DND-41 (cell line): Measurements from ENCODE around the gene POLN.

Experiments used
- ATAC-seq: fragments of 200-7000 bp; cut with Tn5 transposase; 3 replicates; pipeline ENCODE4 v1.9.1; 2021; ENCODE audit warnings: low read depth; ENCODE audit not compliant: insufficient read depth
- DNase-seq: peaks from one replicate; pipeline ENCODE4 v3.0.0-alpha.2; 2020
- H2AFZ ChIP-seq: 2 replicates; pipeline ENCODE4 v1.6.0; 2012; ENCODE audit warnings: low read depth, low read length
- H3K27ac ChIP-seq: 2 replicates; pipeline ENCODE4 v1.5.1; 2012; ENCODE audit warnings: low read length, inconsistent platforms
- H3K27me3 ChIP-seq: fragments of 200-600 bp; sonication (generic); 2 replicates; pipeline ENCODE4 v1.6.0; 2012; ENCODE audit warnings: low read length, mild to moderate bottlenecking, inconsistent platforms; ENCODE audit not compliant: insufficient read depth, poor library complexity
- H3K36me3 ChIP-seq: 2 replicates; pipeline ENCODE4 v1.5.1; 2012; ENCODE audit warnings: low read length, inconsistent platforms; ENCODE audit not compliant: insufficient read depth
- H3K4me1 ChIP-seq: 2 replicates; pipeline ENCODE4 v1.5.1; 2012; ENCODE audit warnings: mild to moderate bottlenecking, low read length; ENCODE audit not compliant: insufficient read depth
- H3K4me2 ChIP-seq: 2 replicates; pipeline ENCODE4 v1.6.0; 2012; ENCODE audit warnings: mild to moderate bottlenecking, moderate library complexity, low read length, inconsistent platforms; ENCODE audit not compliant: insufficient read depth
- H3K4me3 ChIP-seq, 2 experiments: fragments of 200-600 bp in 1 of 2; shearing (Covaris generic) in 1 of 2; 2 replicates each; pipeline ENCODE4 v1.5.1; 2012 to 2016; ENCODE audit warnings: inconsistent platforms in 2 of 2, low read length in 2 of 2, mild to moderate bottlenecking in 2 of 2, low read depth in 1 of 2, moderate library complexity in 1 of 2
- H3K79me2 ChIP-seq: 2 replicates; pipeline ENCODE4 v1.6.0; 2012; ENCODE audit warnings: low read length, inconsistent platforms; ENCODE audit not compliant: insufficient read depth
- H3K9ac ChIP-seq: 2 replicates; pipeline ENCODE4 v1.6.0; 2012; ENCODE audit warnings: low read depth, mild to moderate bottlenecking, inconsistent platforms, low read length, moderate library complexity
- H3K9me3 ChIP-seq: 2 replicates; pipeline ENCODE4 v1.5.1; 2012; ENCODE audit warnings: low read length, moderate library complexity, mild to moderate bottlenecking, inconsistent platforms; ENCODE audit not compliant: insufficient read depth, severe bottlenecking
- H4K20me1 ChIP-seq: 2 replicates; pipeline ENCODE4 v1.6.0; 2012; ENCODE audit warnings: low read length; ENCODE audit not compliant: insufficient read depth
- CTCF ChIP-seq: IDR thresholded peaks from 2 replicates; pipeline ENCODE4 v1.5.1; 2012; ENCODE audit warnings: borderline replicate concordance, low read length, moderate library complexity, mild to moderate bottlenecking; ENCODE audit not compliant: poor library complexity, severe bottlenecking; ENCODE audit errors: extremely low read depth
- EZH2 ChIP-seq: IDR thresholded peaks from 3 replicates; pipeline ENCODE4 v1.6.1; 2012; ENCODE audit warnings: borderline replicate concordance, low read depth, mild to moderate bottlenecking, moderate library complexity, low read length, inconsistent platforms; ENCODE audit not compliant: severe bottlenecking

POLN gene

GRCh38 chr4:2281575-2282343 lies 39.8 kb upstream of the POLN start:
- peak; percentile 95 for DNase-seq
- H4K20me1 ChIP-seq, result no peaks in the 10 kb centered on the region
- H3K9ac ChIP-seq, result peak overlapping the region; percentile 55
- H3K4me1 ChIP-seq, result peaks cover 44% of the 10 kb centered on the region
- no peaks in the 10 kb centered on the region for H3K36me3 ChIP-seq
- peak overlapping the region; percentile 90 for H3K27ac ChIP-seq
- H3K9me3 ChIP-seq, result no peaks in the 10 kb centered on the region
- H3K4me2 ChIP-seq, result peak overlapping the region; percentile 49
- H3K79me2 ChIP-seq, result no peaks in the 10 kb centered on the region
- H3K27me3 ChIP-seq, result no peaks in the 10 kb centered on the region
- H2AFZ ChIP-seq, result peak overlapping the region; percentile 65
- peak; percentile 96 for ATAC-seq
- TF ChIP-seq CTCF (peak; percentile 74), EZH2 (no peak)
- peak overlapping the region in 1 of 2 experiments; percentile 37; a peak in 2 of 4 replicates for H3K4me3 ChIP-seq

GRCh38 chr4:2280531-2281300 lies 38.8 kb upstream of the POLN start:
- Histone ChIP-seq H3K4me2 (peak overlapping the region; percentile 49), H2AFZ (peak overlapping the region; percentile 65), H3K27me3 (no peaks in the 10 kb centered on the region), H4K20me1 (no peaks in the 10 kb centered on the region), H3K4me3 (no peak overlapping the region; a peak in 1 of 4 replicates), H3K79me2 (no peaks in the 10 kb centered on the region), H3K9ac (peak overlapping the region; percentile 55), H3K9me3 (no peaks in the 10 kb centered on the region), H3K4me1 (peaks cover 41% of the 10 kb centered on the region), H3K27ac (peak overlapping the region; percentile 90), H3K36me3 (no peaks in the 10 kb centered on the region)
- DNase-seq, result no peak
- ATAC-seq, result no peak
- TF ChIP-seq CTCF (peak; percentile 21), EZH2 (no peak)

- DNase-seq (no peak), ATAC-seq (no peak)
- H3K4me2 ChIP-seq, result no peak overlapping the region
- no peaks in the 10 kb centered on the region for H3K79me2 ChIP-seq
- H3K27me3 ChIP-seq, result no peaks in the 10 kb centered on the region
- no peak overlapping the region for H3K27ac ChIP-seq
- H3K9ac ChIP-seq, result no peak overlapping the region
- H2AFZ ChIP-seq, result no peak overlapping the region
- no peaks in the 10 kb centered on the region for H3K9me3 ChIP-seq
- peaks cover 25% of the 10 kb centered on the region for H3K4me1 ChIP-seq
- no peak overlapping the region for H3K4me3 ChIP-seq
- H3K36me3 ChIP-seq, result no peaks in the 10 kb centered on the region
- TF ChIP-seq EZH2 (no peak), CTCF (no peak)
- no peaks in the 10 kb centered on the region for H4K20me1 ChIP-seq
These were observed 36.0 kb upstream of the POLN start for GRCh38 chr4:2277956-2278355.
